Measurements from ENCODE around the gene AUNIP.
A peak's percentile ranks its signal among the peaks of the same experiment; 100 is the strongest.

AUNIP gene, protein sequence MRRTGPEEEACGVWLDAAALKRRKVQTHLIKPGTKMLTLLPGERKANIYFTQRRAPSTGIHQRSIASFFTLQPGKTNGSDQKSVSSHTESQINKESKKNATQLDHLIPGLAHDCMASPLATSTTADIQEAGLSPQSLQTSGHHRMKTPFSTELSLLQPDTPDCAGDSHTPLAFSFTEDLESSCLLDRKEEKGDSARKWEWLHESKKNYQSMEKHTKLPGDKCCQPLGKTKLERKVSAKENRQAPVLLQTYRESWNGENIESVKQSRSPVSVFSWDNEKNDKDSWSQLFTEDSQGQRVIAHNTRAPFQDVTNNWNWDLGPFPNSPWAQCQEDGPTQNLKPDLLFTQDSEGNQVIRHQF

GRCh38 chr1:25858906-25859789, at the start of gene AUNIP:
AUNIP (minus strand) TSS chr1:25859457; CDS start chr1:25859357, 100 bp downstream.
- no peak for TF ChIP-seq CTCF (IDR thresholded peaks at IDR 0.05; ENCODE audit: extremely low read depth, insufficient read depth, missing control alignments)
- peak; percentile 96 for DNase-seq (ENCODE audit: low spot score)
- in situ Hi-C loops (cut with MboI; ENCODE audit: low pct_unique_long_range_greater_than_20kb, low sequenced_read_pairs, unreplicated experiment) = no loop called here

- no peak for DNase-seq (ENCODE audit: low spot score)
- TF ChIP-seq CTCF (IDR thresholded peaks at IDR 0.05; ENCODE audit: extremely low read depth, insufficient read depth, missing control alignments) = no peak
- in situ Hi-C loops (cut with MboI; ENCODE audit: low pct_unique_long_range_greater_than_20kb, low sequenced_read_pairs, unreplicated experiment) = no loop called here
Measured at GRCh38 chr1:25909040-25909439, 49.8 kb upstream of the AUNIP start.

- no peak for DNase-seq (ENCODE audit: low spot score)
- in situ Hi-C loops (cut with MboI; ENCODE audit: low pct_unique_long_range_greater_than_20kb, low sequenced_read_pairs, unreplicated experiment) = no loop called here
- no peak for TF ChIP-seq CTCF (IDR thresholded peaks at IDR 0.05; ENCODE audit: extremely low read depth, insufficient read depth, missing control alignments)
Measured at GRCh38 chr1:25908161-25908560, 48.9 kb upstream of the AUNIP start.

DNA sequence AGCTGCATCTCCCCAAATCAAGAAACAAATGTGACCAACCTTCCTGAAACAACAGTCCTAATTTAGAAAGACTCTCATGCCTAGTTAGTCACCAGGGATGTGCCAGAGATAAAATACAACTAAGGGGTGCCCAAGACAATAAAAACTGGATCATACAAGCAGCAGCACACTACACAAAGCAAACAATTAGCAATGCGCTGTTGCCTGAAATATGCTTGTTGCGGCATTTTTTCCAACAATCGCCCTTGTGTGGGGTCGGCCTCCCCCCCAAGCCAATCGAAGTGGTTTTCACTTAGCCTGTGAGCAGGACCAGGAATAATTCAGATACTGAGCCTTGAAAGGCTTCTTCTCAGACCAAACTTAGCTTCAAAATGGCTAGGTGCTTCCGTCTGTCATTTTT, 48.3 kb upstream of the AUNIP start:
- in situ Hi-C loops (cut with MboI; ENCODE audit: low pct_unique_long_range_greater_than_20kb, low sequenced_read_pairs, unreplicated experiment) = no loop called here
- TF ChIP-seq CTCF (IDR thresholded peaks at IDR 0.05; ENCODE audit: extremely low read depth, insufficient read depth, missing control alignments) = no peak
- no peak for DNase-seq (ENCODE audit: low spot score)

- TF ChIP-seq CTCF (IDR thresholded peaks at IDR 0.05; ENCODE audit: extremely low read depth, insufficient read depth, missing control alignments) = no peak
- in situ Hi-C loops (cut with MboI; ENCODE audit: low pct_unique_long_range_greater_than_20kb, low sequenced_read_pairs, unreplicated experiment) = no loop called here
- DNase-seq (ENCODE audit: low spot score) = no peak
Measured at GRCh38 chr1:25906644-25907300, 47.5 kb upstream of the AUNIP start.

All from GM13977 (cell line).